WTC11 (cell line): ENCODE data around the gene C6orf132. TPM values are rescaled to one million over a fixed set of nuclear protein-coding genes. Genes with fewer than 3 reads are reported as not detected.

Source experiments
- ATAC-seq: fragments of 200-7000 bp; cut with Tn5 transposase; 2 replicates; pipeline ENCODE4 v1.10.0; 2021; ENCODE audit warnings: mild to moderate bottlenecking, moderate library complexity
- CTCF ChIA-PET: fragments of 300-600 bp; sonication (Branson Sonifier 250); formaldehyde crosslinking; loops from one replicate; lab custom pipeline; 2021; ENCODE audit warnings: antibody characterized with exemption; lab: Charles Lee
- POLR2A ChIA-PET: fragments of 350-600 bp; sonication (Branson Sonifier 250); formaldehyde crosslinking; loops from one replicate; lab custom pipeline; 2021; ENCODE audit warnings: antibody characterized with exemption; lab: Charles Lee
- DNase-seq: peaks from one replicate; pipeline ENCODE4 v3.0.0; 2021; ENCODE audit warnings: low spot score
- H3K27ac Mint-ChIP-seq: 2 replicates; pipeline ENCODE4 v1.8.0; 2021; ENCODE audit warnings: mixed read lengths
- H3K27me3 Mint-ChIP-seq: 2 replicates; pipeline ENCODE4 v1.8.0; 2021; ENCODE audit warnings: low read depth, mild to moderate bottlenecking, moderate library complexity, mixed read lengths
- H3K36me3 Mint-ChIP-seq: 2 replicates; pipeline ENCODE4 v1.8.0; 2021; ENCODE audit warnings: mixed read lengths
- H3K4me1 Mint-ChIP-seq: 2 replicates; pipeline ENCODE4 v1.8.0; 2022; ENCODE audit warnings: mixed read lengths
- H3K4me3 Mint-ChIP-seq: 2 replicates; pipeline ENCODE4 v1.8.0; 2021; ENCODE audit warnings: mild to moderate bottlenecking, moderate library complexity, mixed read lengths
- H3K9me3 Mint-ChIP-seq: 2 replicates; pipeline ENCODE4 v1.8.0; 2021; ENCODE audit warnings: mixed read lengths
- AFF4 ChIP-seq: sonication (generic); formaldehyde crosslinking; IDR thresholded peaks from 2 replicates; pipeline ENCODE4 v1.8.1; 2023; ENCODE audit warnings: mild to moderate bottlenecking, missing genetic modification reagents, borderline replicate concordance
- CBFB ChIP-seq: sonication (generic); formaldehyde crosslinking; IDR thresholded peaks from 2 replicates; pipeline ENCODE4 v1.8.1; 2022; ENCODE audit warnings: mild to moderate bottlenecking, low read depth, missing genetic modification reagents
- CREM ChIP-seq: sonication (generic); formaldehyde crosslinking; IDR thresholded peaks from 2 replicates; pipeline ENCODE4 v1.8.1; 2022; ENCODE audit warnings: mild to moderate bottlenecking, missing genetic modification reagents, moderate library complexity
- E2F4 ChIP-seq: sonication (generic); formaldehyde crosslinking; IDR thresholded peaks from 2 replicates; pipeline ENCODE4 v1.8.1; 2022; ENCODE audit warnings: low read depth, mild to moderate bottlenecking, moderate library complexity, missing genetic modification reagents, borderline replicate concordance
- ERG ChIP-seq: fragments of 250-450 bp; sonication (Bioruptor Pico); IDR thresholded peaks from 2 replicates; pipeline ENCODE4 v1.8.0; 2021; ENCODE audit warnings: mild to moderate bottlenecking
- FOXK1 ChIP-seq: sonication (generic); formaldehyde crosslinking; IDR thresholded peaks from 2 replicates; pipeline ENCODE4 v1.8.0; 2022; ENCODE audit warnings: mild to moderate bottlenecking, moderate library complexity, missing genetic modification reagents
- GABPB1 ChIP-seq: sonication (generic); formaldehyde crosslinking; IDR thresholded peaks from 2 replicates; pipeline ENCODE4 v1.8.1; 2023; ENCODE audit warnings: mild to moderate bottlenecking, missing genetic modification reagents
- GRHL2 ChIP-seq: fragments of 250-450 bp; sonication (Bioruptor Pico); IDR thresholded peaks from 2 replicates; pipeline ENCODE4 v1.8.0; 2022; ENCODE audit warnings: mild to moderate bottlenecking, moderate library complexity; ENCODE audit not compliant: insufficient replicate concordance, severe bottlenecking
- HMGXB4 ChIP-seq: sonication (generic); formaldehyde crosslinking; IDR thresholded peaks from 2 replicates; pipeline ENCODE4 v1.8.1; 2023; ENCODE audit warnings: mild to moderate bottlenecking, moderate library complexity, missing genetic modification reagents
- JAZF1 ChIP-seq: fragments of 250-450 bp; sonication (Bioruptor Pico); IDR thresholded peaks from 2 replicates; pipeline ENCODE4 v1.9.0; 2021; ENCODE audit warnings: moderate library complexity, mild to moderate bottlenecking, inconsistent platforms
- MAX ChIP-seq: sonication (generic); formaldehyde crosslinking; IDR thresholded peaks from 2 replicates; pipeline ENCODE4 v1.8.0; 2022; ENCODE audit warnings: mild to moderate bottlenecking, missing genetic modification reagents
- NFATC4 ChIP-seq: fragments of 250-450 bp; sonication (Bioruptor Pico); IDR thresholded peaks from 2 replicates; pipeline ENCODE4 v1.9.0; 2021; ENCODE audit warnings: mild to moderate bottlenecking
- NFYB ChIP-seq: sonication (generic); formaldehyde crosslinking; conservative IDR thresholded peaks from 2 replicates; pipeline ENCODE4 v1.8.0; 2022; ENCODE audit warnings: low read depth, missing genetic modification reagents
- NR1H2 ChIP-seq: sonication (generic); formaldehyde crosslinking; IDR thresholded peaks from 2 replicates; pipeline ENCODE4 v1.9.0; 2021; ENCODE audit warnings: mild to moderate bottlenecking, moderate library complexity, missing genetic modification reagents
- SMAD3 ChIP-seq: sonication (generic); formaldehyde crosslinking; IDR thresholded peaks from 2 replicates; pipeline ENCODE4 v1.8.0; 2022; ENCODE audit warnings: missing genetic modification reagents, mild to moderate bottlenecking, borderline replicate concordance
- SMAD4 ChIP-seq: sonication (generic); formaldehyde crosslinking; IDR thresholded peaks from 2 replicates; pipeline ENCODE4 v1.8.0; 2022; ENCODE audit warnings: mild to moderate bottlenecking, missing genetic modification reagents
- TEAD1 ChIP-seq: sonication (generic); formaldehyde crosslinking; IDR thresholded peaks from 2 replicates; pipeline ENCODE4 v1.8.0; 2022; ENCODE audit warnings: mild to moderate bottlenecking, missing genetic modification reagents
- ZNF121 ChIP-seq: sonication (generic); formaldehyde crosslinking; IDR thresholded peaks from 2 replicates; pipeline ENCODE4 v1.8.0; 2023; ENCODE audit warnings: missing genetic modification reagents
- ZNF138 ChIP-seq: sonication (generic); formaldehyde crosslinking; conservative IDR thresholded peaks from 2 replicates; pipeline ENCODE4 v1.8.1; 2022; ENCODE audit warnings: mild to moderate bottlenecking, moderate library complexity, missing genetic modification reagents
- ZNF219 ChIP-seq: sonication (generic); formaldehyde crosslinking; IDR thresholded peaks from 2 replicates; pipeline ENCODE4 v1.8.0; 2023; ENCODE audit warnings: missing genetic modification reagents, mild to moderate bottlenecking, borderline replicate concordance
- ZNF263 ChIP-seq: sonication (generic); formaldehyde crosslinking; IDR thresholded peaks from 2 replicates; pipeline ENCODE4 v1.8.1; 2022; ENCODE audit warnings: low read depth, mild to moderate bottlenecking, moderate library complexity, missing genetic modification reagents
- ZNF425 ChIP-seq: fragments of 250-450 bp; sonication (Bioruptor Pico); conservative IDR thresholded peaks from 2 replicates; pipeline ENCODE4 v1.9.0; 2021; ENCODE audit warnings: mild to moderate bottlenecking
- total RNA-seq: library from RNA; stranded (reverse); gene quantifications from 3 replicates; pipeline ENCODE4 v1.2.3, GENCODE V29; 2021
- TF ChIP-seq, protein P1 (sequence below): sonication (generic); formaldehyde crosslinking; IDR thresholded peaks from 2 replicates; pipeline ENCODE4 v1.8.0; 2023; ENCODE audit warnings: mild to moderate bottlenecking, missing genetic modification reagents
- TF ChIP-seq, protein P2 (sequence below): sonication (generic); formaldehyde crosslinking; conservative IDR thresholded peaks from 2 replicates; pipeline ENCODE4 v1.8.1; 2022; ENCODE audit warnings: mild to moderate bottlenecking, missing genetic modification reagents

C6orf132 gene
- total RNA-seq, 1 experiment from 2014 or later: 52.6 TPM

GRCh38 chr6:42141603-42142117 lies 760 bp downstream of the C6orf132 start:
- Mint-ChIP-seq H3K36me3 (peaks cover 4% of the 10 kb centered on the region), H3K9me3 (no peaks in the 10 kb centered on the region), H3K4me3 (peak overlapping the region; percentile 80), H3K27me3 (no peaks in the 10 kb centered on the region; the same call in 1 of the 2 replicates), H3K4me1 (peaks cover 51% of the 10 kb centered on the region), H3K27ac (no peak overlapping the region)
- ATAC-seq (no peak), DNase-seq (no peak)
- POLR2A ChIA-PET: interaction anchor here (1.5 kb wide), 1 partner anchor 563 kb away, joined by 3 read pairs; no protein-coding TSS in a partner anchor
- CTCF ChIA-PET: interaction anchor here (4.3 kb wide), 1 partner anchor 37 kb away, joined by 29 read pairs; no protein-coding TSS in a partner anchor
- TF ChIP-seq ZNF425 (no peak), ZNF138 (no peak), SMAD4 (CRISPR knock-in tag) (no peak), MAX (CRISPR knock-in tag) (0 out of 2 replicates have a peak, but pooled peaks have one; percentile 7), GRHL2 (CRISPR knock-in tag) (no peak), ZNF263 (CRISPR knock-in tag) (no peak), CBFB (CRISPR knock-in tag) (no peak), ZNF121 (no peak), HMGXB4 (CRISPR knock-in tag) (no peak), AFF4 (CRISPR knock-in tag) (no peak), GABPB1 (CRISPR knock-in tag) (0 out of 2 replicates have a peak, but pooled peaks have one; percentile 7), JAZF1 (CRISPR knock-in tag) (no peak), NFYB (no peak), CREM (CRISPR knock-in tag) (no peak), ERG (CRISPR knock-in tag) (no peak), E2F4 (CRISPR knock-in tag) (no peak), NR1H2 (CRISPR knock-in tag) (no peak), NFATC4 (CRISPR knock-in tag) (no peak), SMAD3 (no peak), ZNF219 (CRISPR knock-in tag) (no peak), TEAD1 (CRISPR knock-in tag) (no peak), FOXK1 (CRISPR knock-in tag) (peak; percentile 42; the same call in 1 of the 2 replicates)
- TF ChIP-seq, protein P1, sequence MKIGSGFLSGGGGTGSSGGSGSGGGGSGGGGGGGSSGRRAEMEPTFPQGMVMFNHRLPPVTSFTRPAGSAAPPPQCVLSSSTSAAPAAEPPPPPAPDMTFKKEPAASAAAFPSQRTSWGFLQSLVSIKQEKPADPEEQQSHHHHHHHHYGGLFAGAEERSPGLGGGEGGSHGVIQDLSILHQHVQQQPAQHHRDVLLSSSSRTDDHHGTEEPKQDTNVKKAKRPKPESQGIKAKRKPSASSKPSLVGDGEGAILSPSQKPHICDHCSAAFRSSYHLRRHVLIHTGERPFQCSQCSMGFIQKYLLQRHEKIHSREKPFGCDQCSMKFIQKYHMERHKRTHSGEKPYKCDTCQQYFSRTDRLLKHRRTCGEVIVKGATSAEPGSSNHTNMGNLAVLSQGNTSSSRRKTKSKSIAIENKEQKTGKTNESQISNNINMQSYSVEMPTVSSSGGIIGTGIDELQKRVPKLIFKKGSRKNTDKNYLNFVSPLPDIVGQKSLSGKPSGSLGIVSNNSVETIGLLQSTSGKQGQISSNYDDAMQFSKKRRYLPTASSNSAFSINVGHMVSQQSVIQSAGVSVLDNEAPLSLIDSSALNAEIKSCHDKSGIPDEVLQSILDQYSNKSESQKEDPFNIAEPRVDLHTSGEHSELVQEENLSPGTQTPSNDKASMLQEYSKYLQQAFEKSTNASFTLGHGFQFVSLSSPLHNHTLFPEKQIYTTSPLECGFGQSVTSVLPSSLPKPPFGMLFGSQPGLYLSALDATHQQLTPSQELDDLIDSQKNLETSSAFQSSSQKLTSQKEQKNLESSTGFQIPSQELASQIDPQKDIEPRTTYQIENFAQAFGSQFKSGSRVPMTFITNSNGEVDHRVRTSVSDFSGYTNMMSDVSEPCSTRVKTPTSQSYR: no peak
- TF ChIP-seq, protein P2, sequence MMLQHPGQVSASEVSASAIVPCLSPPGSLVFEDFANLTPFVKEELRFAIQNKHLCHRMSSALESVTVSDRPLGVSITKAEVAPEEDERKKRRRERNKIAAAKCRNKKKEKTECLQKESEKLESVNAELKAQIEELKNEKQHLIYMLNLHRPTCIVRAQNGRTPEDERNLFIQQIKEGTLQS (CRISPR knock-in tag): no peak
